Ascending aorta (tissue), 2 donors: ENCODE measurements around the gene KIF26B. TPM values are rescaled to one million over a fixed set of nuclear protein-coding genes. Genes with fewer than 3 reads are reported as not detected.
"Not testable (repeated sequence)": the region's sequence is repeated elsewhere in the genome, so short reads cannot be mapped to it uniquely, and the experiment has no call there.

Experiments
- DNase-seq, 2 donors: peaks; one replicate each; pipeline ENCODE4 v3.0.0-alpha.2; 2019; ENCODE audit warnings: low spot score in 2 of 2
- H3K27ac ChIP-seq, 2 donors: fragments of 200-600 bp; sonication (generic); one replicate each; pipeline ENCODE4 v1.5.1; 2016 to 2017; ENCODE audit warnings: mild to moderate bottlenecking in 1 of 2
- H3K27me3 ChIP-seq: fragments of 200-600 bp; sonication (generic); one replicate; pipeline ENCODE4 v1.5.1; 2017
- H3K36me3 ChIP-seq, 2 donors: fragments of 200-600 bp; sonication (generic); one replicate each; pipeline ENCODE4 v1.5.1; 2016
- H3K4me1 ChIP-seq, 2 donors: fragments of 200-600 bp; sonication (generic); one replicate each; pipeline ENCODE4 v1.5.1; 2016 to 2017; ENCODE audit warnings: mild to moderate bottlenecking in 1 of 2
- H3K4me3 ChIP-seq, 2 donors: fragments of 200-600 bp; sonication (generic); one replicate each; pipeline ENCODE4 v1.5.1; 2016 to 2017; ENCODE audit warnings: mild to moderate bottlenecking in 1 of 2
- H3K9me3 ChIP-seq, 2 donors: fragments of 200-600 bp; sonication (generic); one replicate each; pipeline ENCODE4 v1.5.1; 2016
- intact Hi-C: fragments of 100-400 bp; cut with DNase I; formaldehyde crosslinking; loops from one replicate; pipeline ENCODE4 v1.15.1; 2023
- total RNA-seq: library from RNA; depleted of rRNA; stranded (reverse); fragments of >200 nt; gene quantifications from one replicate; pipeline ENCODE4 v1.1.0, GENCODE V29; 2016
- TF ChIP-seq, protein P1 (sequence below), 3 experiments: fragments of 200-600 bp in 2 of 3; fragments of 450-650 bp in 1 of 3; sonication (generic) in 2 of 3; IDR thresholded peaks; one replicate each; pipeline ENCODE4 v1.5.1; 2016 to 2019; ENCODE audit warnings: antibody characterized with exemption in 3 of 3, mild to moderate bottlenecking in 1 of 3, moderate library complexity in 1 of 3

The KIF26B gene
- total RNA-seq, 1 donor from 2014 or later = not detected

- Histone ChIP-seq H3K9me3 (no peaks in the 10 kb centered on the region), H3K4me3 (no peak overlapping the region), H3K27me3 (no peaks in the 10 kb centered on the region), H3K36me3 (no peaks in the 10 kb centered on the region), H3K27ac (no peak overlapping the region), H3K4me1 (no peaks in the 10 kb centered on the region)
- DNase-seq = no peak
- TF ChIP-seq, protein P1, sequence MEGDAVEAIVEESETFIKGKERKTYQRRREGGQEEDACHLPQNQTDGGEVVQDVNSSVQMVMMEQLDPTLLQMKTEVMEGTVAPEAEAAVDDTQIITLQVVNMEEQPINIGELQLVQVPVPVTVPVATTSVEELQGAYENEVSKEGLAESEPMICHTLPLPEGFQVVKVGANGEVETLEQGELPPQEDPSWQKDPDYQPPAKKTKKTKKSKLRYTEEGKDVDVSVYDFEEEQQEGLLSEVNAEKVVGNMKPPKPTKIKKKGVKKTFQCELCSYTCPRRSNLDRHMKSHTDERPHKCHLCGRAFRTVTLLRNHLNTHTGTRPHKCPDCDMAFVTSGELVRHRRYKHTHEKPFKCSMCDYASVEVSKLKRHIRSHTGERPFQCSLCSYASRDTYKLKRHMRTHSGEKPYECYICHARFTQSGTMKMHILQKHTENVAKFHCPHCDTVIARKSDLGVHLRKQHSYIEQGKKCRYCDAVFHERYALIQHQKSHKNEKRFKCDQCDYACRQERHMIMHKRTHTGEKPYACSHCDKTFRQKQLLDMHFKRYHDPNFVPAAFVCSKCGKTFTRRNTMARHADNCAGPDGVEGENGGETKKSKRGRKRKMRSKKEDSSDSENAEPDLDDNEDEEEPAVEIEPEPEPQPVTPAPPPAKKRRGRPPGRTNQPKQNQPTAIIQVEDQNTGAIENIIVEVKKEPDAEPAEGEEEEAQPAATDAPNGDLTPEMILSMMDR (IDR thresholded peaks at IDR 0.05) = no peak
- intact Hi-C loops = no loop called here
These were observed 176.2 kb downstream of the KIF26B start for GRCh38 chr1:245330951-245331350.

DNA sequence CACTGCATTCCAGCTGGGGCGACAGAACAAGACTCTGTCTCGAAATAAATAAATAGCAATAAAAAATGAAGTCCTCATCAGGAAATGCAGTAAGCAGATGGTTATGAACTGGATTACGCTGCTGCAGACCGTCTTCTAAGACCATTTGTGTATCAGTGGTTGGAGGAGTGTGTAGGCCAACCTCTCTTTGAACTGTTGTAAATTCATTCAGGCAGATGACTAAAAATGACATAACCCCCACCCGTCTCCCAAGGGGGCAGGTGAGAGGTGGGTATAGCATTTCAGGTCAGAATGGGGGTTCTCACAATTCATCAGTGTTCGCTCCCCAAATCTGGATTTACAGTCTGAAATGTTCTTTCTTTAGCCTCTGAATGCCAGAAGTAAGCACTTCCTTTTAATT lies 177.3 kb downstream of the KIF26B start:
- H3K27ac ChIP-seq = no peak overlapping the region
- TF ChIP-seq, protein P1 (IDR thresholded peaks at IDR 0.05) = no peak
- intact Hi-C loops = no loop called here
- no peaks in the 10 kb centered on the region for H3K9me3 ChIP-seq
- H3K4me1 ChIP-seq = no peaks in the 10 kb centered on the region
- no peaks in the 10 kb centered on the region for H3K36me3 ChIP-seq
- DNase-seq = no peak
- no peak overlapping the region for H3K4me3 ChIP-seq
- no peaks in the 10 kb centered on the region for H3K27me3 ChIP-seq

DNA sequence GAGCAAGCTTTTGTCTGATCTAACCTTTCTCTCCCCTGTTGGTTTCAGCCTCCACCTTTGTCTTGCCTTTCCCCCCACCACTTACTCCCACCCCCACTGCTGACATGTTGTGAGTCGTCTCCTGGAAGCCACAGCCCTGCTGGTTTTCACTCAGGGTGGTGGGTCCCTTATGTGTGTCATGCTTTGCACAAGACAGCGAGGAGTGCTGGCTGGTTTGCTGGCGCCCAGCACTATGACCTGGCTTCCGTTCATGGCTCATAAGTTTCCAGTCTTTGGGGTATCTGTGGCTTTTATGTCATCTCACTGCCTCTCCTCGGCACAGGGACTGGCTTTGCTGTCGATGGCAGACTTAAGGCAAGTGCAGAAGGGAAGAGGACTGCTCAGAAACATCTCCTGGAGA lies 177.7 kb downstream of the KIF26B start:
- no peaks in the 10 kb centered on the region for H3K36me3 ChIP-seq
- DNase-seq = no peak
- no peaks in the 10 kb centered on the region for H3K27me3 ChIP-seq
- TF ChIP-seq, protein P1 (IDR thresholded peaks at IDR 0.05) = no peak
- intact Hi-C loops = no loop called here
- H3K4me1 ChIP-seq = no peaks in the 10 kb centered on the region
- H3K4me3 ChIP-seq = no peak overlapping the region
- no peaks in the 10 kb centered on the region for H3K9me3 ChIP-seq
- no peak overlapping the region for H3K27ac ChIP-seq

DNA sequence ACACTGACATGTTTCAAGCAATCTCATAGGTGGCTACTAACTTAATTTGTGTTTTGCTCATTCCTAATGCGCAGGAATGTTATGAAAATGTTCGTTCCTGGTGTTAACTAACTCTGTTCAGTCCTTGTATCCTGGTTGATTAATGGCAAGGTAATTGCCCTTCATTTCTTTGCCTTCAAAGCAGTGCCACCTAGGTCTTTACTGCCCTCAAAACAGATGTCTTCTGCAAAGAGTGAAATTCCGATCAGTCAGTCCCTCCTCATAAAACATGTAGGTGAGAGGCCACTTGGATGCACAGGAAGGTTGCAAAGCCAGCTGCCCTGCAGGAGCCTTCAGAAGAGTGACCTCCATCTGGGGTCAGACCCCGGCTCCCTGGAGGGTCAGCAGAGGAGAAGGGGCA lies 179.4 kb downstream of the KIF26B start:
- H3K27me3 ChIP-seq = no peaks in the 10 kb centered on the region
- no peaks in the 10 kb centered on the region for H3K36me3 ChIP-seq
- H3K4me1 ChIP-seq = no peaks in the 10 kb centered on the region
- H3K4me3 ChIP-seq = no peak overlapping the region
- H3K9me3 ChIP-seq = no peaks in the 10 kb centered on the region
- no peak overlapping the region for H3K27ac ChIP-seq
- DNase-seq = no peak
- intact Hi-C loops = no loop called here
- TF ChIP-seq, protein P1 (IDR thresholded peaks at IDR 0.05) = no peak

- no peaks in the 10 kb centered on the region for H3K36me3 ChIP-seq
- no peaks in the 10 kb centered on the region for H3K27me3 ChIP-seq
- no peak for DNase-seq
- H3K4me1 ChIP-seq = no peaks in the 10 kb centered on the region
- no peaks in the 10 kb centered on the region for H3K9me3 ChIP-seq
- no peak overlapping the region for H3K4me3 ChIP-seq
- intact Hi-C loops = no loop called here
- H3K27ac ChIP-seq = no peak overlapping the region
- TF ChIP-seq, protein P1 (IDR thresholded peaks at IDR 0.05) = no peak
These were observed 180.2 kb downstream of the KIF26B start for GRCh38 chr1:245334827-245335490.

DNA sequence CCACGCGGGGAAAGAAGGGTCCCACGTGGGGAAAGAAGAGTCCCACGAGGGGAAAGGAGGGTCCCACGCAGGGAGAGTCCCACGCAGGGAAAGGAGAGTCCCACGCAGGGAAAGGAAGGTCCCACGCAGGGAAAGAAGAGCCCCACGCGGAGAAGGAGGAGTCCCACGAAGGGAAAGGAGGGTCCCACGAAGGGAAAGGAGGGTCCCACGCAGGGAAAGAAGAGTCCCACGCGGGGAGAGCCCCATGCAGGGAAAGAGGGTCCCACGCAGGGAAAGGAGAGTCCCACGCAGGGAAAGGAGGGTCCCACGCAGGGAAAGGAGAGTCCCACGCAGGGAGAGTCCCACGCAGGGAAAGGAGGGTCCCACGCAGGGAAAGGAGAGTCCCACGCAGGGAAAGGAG lies 180.9 kb downstream of the KIF26B start:
- H3K27me3 ChIP-seq, H3K27ac ChIP-seq, H3K36me3 ChIP-seq, intact Hi-C loops, DNase-seq, H3K4me1 ChIP-seq, H3K4me3 ChIP-seq, H3K9me3 ChIP-seq: not testable (repeated sequence)
